HS-27A (cell line): ENCODE data around the gene EAF1.
"Not testable (repeated sequence)": the region's sequence is repeated elsewhere in the genome, so short reads cannot be mapped to it uniquely, and the experiment has no call there.

Experiments used
- DNase-seq: peaks from one replicate; pipeline ENCODE4 v3.0.0-alpha.2; 2012; ENCODE audit warnings: low read depth, missing footprints

The EAF1 gene

DNA sequence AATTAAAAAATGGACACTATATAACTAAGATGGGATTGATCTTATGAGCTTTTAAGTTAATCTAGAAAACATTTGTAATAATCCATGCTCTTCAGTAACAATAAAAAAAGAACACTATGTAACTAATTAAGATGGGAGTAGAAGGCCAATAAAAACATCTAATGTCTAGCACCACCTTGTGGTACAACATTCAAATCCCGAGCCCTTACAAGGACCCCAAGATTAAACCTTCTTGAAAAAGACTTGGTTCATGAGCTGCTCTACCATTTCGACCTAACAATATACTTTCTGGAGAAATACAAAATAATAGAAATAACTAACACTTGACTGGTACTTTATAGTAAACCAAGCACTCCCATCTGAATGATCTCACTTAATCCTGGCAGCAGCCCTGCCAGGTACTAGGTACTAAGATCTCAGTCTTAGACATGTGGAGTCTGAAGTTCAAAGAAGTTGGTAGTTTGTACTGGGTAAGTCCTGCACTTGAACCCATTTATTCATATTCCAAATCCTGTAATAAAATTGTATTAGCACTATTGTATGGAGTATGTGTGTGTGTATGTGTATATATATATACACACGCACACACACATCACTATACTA lies 21.8 kb upstream of the EAF1 start:
- no peak for DNase-seq

DNA sequence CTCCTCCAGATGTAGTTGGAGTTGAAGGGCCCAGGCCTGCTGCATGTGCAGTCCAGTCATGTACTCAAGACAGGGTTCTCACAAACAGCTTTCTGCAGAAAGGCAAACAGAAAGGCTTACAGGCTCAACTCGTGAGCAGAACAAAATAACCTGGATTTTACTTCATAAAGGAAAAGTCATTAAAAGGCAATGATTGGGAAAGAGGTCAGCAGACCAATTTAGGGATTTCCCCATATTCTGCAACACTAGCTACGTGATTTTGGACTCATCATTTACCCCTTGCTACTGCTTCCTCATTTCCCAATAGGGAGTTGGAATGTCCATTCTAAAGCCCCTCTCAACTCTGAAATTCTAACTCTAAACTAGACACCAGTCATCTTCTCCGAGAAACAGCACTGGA lies 18.2 kb upstream of the EAF1 start:
- DNase-seq, result no peak

DNA sequence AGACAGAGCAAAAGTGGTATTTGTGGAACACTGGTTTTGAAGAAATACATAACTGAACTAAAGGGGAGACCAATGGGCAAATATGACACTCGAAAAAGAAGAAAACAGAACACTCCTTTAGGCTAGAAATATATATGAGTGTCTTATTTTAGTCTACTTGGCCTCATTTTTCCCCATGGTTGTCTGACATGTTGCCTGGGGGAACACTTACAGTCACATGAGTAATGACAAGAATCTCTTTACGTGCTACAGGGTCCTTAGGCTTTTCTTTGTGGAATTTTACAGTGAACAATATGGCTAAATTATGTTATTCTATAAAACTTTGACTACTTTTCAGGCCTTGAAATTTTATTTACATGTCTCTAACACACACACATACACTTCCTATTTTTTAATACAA lies 17.6 kb upstream of the EAF1 start:
- no peak for DNase-seq

DNA sequence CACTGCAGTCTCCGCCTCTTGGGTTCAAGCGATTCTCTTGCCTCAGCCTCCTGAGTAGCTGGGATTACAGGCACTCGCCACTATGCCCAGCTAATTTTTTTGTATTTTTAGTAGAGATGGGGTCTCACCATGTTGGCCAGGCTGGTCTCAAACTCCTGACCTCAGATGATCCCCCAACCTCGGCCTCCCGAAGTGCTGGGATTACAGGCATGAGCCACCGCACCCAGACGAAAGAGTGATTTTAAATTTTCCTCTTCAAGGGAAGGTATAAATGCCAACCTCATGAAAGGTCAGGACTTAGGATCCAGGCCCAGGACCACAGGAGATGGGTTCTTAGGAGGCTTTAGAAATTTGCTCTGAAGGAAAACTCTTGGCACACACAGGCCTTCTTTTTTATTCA lies 16.4 kb upstream of the EAF1 start:
- DNase-seq, result not testable (repeated sequence)

GRCh38 chr3:15420871-15421270 lies 6.5 kb upstream of the EAF1 start:
- DNase-seq, result no peak

- DNase-seq, result no peak
These were observed 749 bp upstream of the EAF1 start for GRCh38 chr3:15426579-15427118.

- DNase-seq, result no peak
These were observed 583 bp downstream of the EAF1 start for GRCh38 chr3:15427981-15428380.

DNA sequence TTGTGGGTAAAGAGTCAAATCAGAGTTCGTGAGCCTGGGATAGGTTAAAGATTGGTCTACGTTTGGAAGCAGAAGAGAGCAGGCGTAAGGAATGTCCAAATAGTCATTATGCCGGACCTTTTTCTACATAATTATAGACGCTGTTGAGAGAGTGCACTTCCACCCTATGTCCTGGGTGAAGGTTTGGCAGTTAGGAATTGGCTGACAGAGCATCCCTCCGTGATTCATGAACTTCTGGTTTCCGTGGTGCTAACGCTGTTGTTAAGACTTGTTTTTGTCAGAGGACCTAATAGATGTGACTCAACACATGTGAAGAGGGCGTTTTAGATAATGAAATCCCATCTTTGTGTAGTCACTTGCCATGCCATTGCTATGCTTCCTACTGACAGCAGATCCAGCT lies 1.1 kb downstream of the EAF1 start:
- DNase-seq, result no peak

GRCh38 chr3:15429080-15429479 lies 1.7 kb downstream of the EAF1 start:
- DNase-seq, result no peak

DNA sequence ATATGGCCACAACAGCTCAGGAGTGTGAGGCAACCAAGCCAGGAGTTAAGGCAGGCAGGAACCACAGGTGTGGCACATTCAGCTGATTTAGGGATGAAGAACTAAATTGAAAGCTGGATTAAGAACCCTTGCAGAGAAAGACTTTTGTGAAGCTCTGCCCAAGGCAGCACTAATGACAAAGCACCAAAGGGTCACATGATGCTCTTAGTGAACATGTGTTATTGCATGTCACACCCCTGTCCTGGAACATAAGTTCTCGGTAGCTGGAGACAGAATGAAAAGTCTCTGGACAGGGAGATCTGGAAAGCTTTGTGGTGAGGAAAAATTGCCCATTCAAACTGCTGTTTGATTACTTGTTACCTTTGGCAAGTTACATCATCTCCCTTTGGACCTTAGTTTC lies 3.2 kb downstream of the EAF1 start:
- DNase-seq, result no peak

- DNase-seq, result no peak
These were observed 3.9 kb downstream of the EAF1 start for GRCh38 chr3:15431256-15431837.

DNA sequence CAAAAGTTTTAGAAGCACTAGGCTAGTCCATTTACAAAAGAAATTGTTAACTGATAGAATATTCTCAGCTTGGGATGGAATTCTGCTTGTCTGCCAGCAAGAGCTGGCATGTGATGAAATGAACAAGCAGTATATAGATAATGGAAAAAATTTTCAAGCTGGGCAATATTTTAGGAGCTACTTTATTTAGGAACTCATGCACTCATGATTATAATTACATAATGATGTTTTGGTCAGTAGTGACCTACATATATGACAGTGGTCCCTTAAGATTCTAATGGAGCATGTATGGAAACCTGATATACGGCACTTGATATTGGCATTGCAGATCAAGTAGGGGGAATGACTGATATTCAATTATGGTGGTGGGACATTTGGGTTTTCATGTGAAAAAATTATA lies 6.1 kb downstream of the EAF1 start:
- DNase-seq, result no peak

- DNase-seq, result no peak
These were observed 7.4 kb downstream of the EAF1 start for GRCh38 chr3:15434756-15435155.

GRCh38 chr3:15436246-15436645 lies 8.8 kb downstream of the EAF1 start:
- no peak for DNase-seq

DNA sequence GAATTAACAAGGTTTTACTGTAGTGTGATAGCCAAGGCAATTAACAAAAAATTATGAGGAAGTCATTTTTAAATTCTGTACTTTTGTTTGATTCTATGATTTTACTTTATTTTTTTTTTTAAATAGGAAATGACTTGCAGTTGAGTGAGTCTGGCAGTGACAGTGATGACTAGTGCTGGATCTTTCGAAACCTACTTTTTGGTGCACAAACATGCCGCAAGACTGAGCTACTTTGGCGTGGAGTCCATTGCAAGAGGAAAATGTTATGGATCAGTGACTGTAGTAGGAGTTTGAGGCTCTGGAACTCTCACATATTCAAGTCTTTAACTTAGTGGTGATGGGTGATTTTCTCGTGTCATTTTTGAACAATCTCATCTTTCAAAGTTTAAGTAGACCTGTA lies 11.6 kb downstream of the EAF1 start:
- no peak for DNase-seq

DNA sequence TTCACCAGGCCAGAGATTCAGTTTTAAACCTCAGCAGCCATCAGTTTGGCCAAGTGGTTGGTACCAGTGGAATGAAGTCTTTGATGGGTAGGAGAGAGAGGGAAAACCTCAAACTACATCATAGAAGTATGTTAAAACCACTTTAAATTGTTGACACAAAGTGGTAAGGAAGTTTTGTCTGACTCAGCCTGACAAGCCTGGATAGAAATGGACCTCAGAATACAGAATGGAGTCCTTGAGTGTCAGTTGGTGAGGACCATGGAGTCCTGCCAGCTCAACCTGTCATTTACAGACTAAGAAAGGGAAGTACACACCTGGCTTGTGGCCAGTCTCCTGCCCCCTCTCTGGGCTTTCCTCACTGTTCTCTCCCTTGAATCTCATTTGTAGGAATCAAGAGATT lies 12.1 kb downstream of the EAF1 start:
- DNase-seq, result no peak

DNA sequence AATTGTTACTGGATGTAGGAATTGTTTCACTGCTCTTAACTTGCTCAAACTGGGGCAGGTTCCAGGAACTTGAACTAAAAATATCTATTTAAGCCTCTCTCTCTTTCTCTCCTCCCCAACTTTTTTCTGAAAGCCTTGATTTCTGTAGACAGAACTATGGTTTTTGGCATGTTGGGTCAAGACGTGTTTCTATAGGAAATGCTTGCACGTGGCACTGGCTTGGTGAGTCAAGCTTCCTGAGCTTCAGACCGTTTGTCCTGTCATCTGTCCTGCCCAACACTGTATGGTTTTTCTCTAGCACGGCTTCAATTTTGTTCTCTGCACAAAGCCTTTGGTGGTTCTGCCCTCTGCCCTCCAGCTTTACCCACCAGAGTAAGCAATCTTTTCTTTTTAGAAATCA lies 13.5 kb downstream of the EAF1 start:
- no peak for DNase-seq

GRCh38 chr3:15443826-15444524 lies 16.6 kb downstream of the EAF1 start:
- DNase-seq, result no peak

GRCh38 chr3:15449489-15450224 lies 22.3 kb downstream of the EAF1 start:
- no peak for DNase-seq

DNA sequence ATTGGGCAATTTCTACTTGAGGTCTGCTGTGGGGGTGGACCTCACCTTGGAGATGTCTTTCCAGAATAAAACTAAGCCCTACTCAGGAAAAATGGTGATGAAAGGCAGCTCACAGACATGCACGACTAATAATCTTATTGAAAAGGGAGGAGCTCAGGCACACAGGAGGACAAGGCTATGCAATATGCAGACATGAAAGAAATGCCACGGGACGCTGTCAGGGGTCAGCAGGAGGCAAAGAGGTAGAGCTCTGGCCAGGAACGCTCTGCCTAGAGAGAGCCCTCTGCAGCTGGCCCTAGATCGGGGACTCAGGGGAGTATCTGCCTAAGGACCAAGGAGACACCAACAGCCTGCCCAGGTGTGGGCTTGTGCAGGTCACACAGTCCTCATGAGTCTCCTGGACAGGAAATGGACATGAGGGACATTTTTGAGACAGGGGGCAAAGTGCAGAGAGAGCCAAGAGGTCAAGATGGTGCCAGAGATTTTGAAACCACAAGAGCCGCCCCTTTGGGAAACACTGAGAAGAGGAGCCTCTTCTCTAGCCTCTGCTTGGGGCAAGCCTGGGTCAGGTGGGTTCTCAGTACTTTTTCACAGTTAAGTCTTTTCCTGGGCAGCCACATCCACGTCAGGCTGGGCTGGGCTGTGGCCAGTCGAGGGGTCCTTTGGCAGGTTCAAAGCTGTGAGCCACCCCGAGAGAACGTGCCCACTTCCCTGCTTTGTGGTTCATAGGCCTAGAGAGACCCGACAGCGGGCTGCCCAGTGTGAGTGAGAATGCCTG lies 23.2 kb downstream of the EAF1 start:
- no peak for DNase-seq

DNA sequence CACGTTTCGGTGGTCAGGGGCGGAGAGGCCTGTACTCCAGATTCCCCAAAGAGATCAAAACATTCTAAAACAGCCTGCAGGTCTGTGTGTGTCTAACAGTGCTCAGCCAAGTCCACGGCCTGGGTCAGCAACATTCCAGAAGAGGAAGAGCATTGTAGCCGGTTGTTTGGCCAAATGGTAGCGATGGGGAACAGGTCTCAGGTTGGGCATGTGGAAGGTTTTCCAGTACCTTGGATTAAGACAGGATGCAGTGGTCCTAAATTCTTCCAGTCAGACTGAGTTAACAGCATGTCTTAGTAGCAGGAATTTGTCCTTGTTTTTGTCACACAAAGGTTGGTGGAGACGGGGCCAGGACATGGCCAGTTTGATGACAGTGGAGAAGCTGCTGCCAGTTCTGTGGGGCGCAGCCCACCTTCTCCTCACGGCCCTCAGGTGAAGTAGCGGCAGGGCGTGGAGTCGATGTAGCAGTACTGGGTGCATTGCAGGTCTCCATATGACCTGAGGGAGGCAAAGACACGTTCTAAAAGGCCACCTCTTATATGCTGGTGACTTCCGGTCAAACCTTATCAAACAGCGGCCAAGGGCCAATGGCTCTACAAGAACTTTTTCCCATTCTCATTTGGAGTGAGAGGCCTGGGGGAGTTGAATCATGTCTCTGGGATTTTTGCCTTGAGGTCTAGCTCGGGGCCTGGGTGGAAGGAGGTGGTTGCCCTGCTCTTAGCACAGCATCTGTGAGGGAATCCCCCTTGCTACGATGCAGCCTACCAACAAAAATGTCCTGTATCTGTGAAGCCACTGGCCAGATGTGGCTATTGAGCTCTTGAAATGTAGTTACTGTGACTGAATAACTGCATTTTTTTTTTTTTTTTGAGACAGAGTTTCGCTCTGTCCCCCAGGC lies 24.1 kb downstream of the EAF1 start:
- no peak for DNase-seq
